Omental fat pad (tissue), 4 donors: ENCODE results near the gene SHROOM2. TPM values are rescaled to one million over a fixed set of nuclear protein-coding genes. Genes with fewer than 3 reads are reported as not detected.
A peak's percentile ranks its signal among the peaks of the same experiment; 100 is the strongest.

ENCODE experiments used
- ATAC-seq: fragments of 150-250 bp; one replicate; pipeline ENCODE4 v1.9.1; 2016; ENCODE audit warnings: mild to moderate bottlenecking, moderate library complexity; ENCODE audit not compliant: low FRiP score
- DNase-seq: peaks from one replicate; pipeline ENCODE4 v3.0.0-alpha.2; 2019; ENCODE audit warnings: low spot score
- CTCF ChIP-seq, 3 donors: fragments of 450-650 bp; IDR thresholded peaks; one replicate each; pipeline ENCODE4 v1.5.1; 2016 to 2017; ENCODE audit warnings: antibody characterized with exemption in 3 of 3, mild to moderate bottlenecking in 3 of 3, moderate library complexity in 2 of 3
- total RNA-seq, 4 donors: library from RNA; depleted of rRNA; stranded (reverse); fragments of >200 nt; gene quantifications; one replicate each; pipeline ENCODE4 v1.1.0, GENCODE V29; 2016

Gene SHROOM2
- total RNA-seq, 4 donors from 2014 or later = 0.88 to 2.4 (median 2.1) TPM

DNA sequence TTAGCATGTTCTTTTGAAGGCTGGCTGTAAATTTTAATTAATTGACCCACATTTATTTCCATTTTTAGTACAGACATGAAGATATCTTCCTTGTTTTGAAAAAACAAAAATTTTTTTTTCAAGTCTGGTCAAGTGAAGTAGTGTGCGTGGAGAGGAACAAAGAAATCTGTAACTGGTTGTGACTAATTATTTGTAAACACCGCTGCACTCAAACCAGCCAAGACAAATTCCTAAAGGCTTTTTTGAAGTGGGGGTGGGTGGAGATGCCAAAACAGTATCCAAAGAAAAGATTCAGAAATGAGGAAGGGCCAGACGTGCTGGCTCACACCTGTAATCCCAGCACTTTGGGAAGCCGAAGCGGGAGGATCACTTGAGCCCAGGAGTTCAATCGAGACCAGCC is 88.3 kb downstream of the SHROOM2 start:
- no peak for DNase-seq
- TF ChIP-seq CTCF (IDR thresholded peaks at IDR 0.05) = no peak
- no peak for ATAC-seq

DNA sequence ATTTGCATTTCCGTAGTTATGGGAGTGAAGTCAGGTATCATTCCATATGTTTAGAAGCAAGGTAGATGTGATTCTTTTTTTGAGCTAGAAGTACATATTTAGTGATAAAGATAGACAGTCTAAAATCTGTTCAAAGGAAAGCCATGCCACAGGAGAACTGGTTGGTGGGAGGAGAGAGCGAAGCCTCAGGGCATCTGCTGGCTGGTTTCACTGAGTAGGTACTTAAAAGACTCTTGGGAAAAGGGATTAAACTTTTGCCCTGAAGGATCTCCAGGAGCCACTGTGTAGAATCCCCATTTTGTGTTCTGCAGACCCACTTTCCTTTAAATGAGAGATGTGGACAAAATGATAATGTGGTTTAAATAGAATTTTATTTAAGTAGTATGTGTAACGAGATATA is 89.6 kb downstream of the SHROOM2 start:
- no peak for TF ChIP-seq CTCF (IDR thresholded peaks at IDR 0.05)
- no peak for DNase-seq

DNA sequence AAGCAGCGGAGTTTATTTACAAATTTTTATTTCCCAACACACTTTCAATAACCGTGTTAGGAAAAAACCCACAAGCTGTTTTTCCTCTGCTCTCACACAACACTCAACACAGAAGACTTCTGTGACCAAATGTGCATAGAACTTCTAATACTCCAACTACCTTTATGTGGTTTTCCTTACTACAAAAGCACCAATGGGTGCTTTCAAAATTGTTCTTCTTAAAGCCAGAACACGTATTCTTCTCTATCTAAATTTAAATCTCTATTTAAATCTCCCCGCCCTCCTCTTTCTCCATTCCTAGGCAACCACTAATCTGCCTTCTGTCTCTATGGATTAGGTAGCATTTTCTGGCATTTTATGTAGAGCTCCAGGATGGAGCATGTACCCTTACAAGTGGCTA is 90.0 kb downstream of the SHROOM2 start:
- no peak for ATAC-seq
- DNase-seq = no peak
- no peak for TF ChIP-seq CTCF (IDR thresholded peaks at IDR 0.05)

More for the DNA sequence above, 89.6 kb downstream of the SHROOM2 start:
- ATAC-seq = no peak

DNA sequence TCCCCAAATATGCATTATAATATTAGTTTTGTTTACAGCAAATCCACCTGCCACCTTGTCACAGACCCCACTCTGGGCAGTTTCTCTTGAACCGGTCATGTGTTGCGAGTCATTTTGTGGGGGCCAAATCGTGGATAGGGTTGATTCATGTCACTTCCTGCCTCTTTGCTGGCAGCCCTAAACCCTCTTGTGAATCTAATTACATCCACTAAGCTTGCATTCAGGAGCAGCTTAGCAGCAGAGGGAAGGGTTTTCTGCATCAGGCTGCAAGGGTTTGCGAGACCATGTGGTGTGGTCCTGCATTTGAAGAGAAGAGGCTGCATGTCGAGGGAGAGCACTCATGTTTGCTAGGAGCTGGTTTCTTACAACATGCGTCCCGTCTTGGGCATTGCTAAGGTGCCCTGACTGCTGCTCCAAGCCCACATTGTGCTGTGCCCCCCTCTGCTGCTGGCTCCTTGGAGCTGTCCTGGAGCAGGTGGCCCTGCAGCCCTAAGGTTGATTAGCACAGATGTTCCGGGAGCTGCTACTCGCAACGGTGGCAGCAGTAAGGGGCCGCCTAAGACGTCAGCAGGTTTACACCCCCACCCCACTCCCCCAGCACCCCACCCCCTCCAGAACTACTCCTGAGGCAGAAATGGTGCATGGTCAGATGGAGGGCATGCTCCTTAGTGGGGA is 92.1 kb downstream of the SHROOM2 start:
- TF ChIP-seq CTCF (IDR thresholded peaks at IDR 0.05) = no peak
- ATAC-seq (no peak), DNase-seq (no peak)

GRCh38 chrX:9880237-9880636 is 94.0 kb downstream of the SHROOM2 start:
- TF ChIP-seq CTCF (IDR thresholded peaks at IDR 0.05) = no peak
- DNase-seq (no peak), ATAC-seq (no peak)

- no peak for TF ChIP-seq CTCF (IDR thresholded peaks at IDR 0.05)
- ATAC-seq (no peak), DNase-seq (no peak)
Observed at GRCh38 chrX:9880870-9881269, 94.6 kb downstream of the SHROOM2 start.

DNA sequence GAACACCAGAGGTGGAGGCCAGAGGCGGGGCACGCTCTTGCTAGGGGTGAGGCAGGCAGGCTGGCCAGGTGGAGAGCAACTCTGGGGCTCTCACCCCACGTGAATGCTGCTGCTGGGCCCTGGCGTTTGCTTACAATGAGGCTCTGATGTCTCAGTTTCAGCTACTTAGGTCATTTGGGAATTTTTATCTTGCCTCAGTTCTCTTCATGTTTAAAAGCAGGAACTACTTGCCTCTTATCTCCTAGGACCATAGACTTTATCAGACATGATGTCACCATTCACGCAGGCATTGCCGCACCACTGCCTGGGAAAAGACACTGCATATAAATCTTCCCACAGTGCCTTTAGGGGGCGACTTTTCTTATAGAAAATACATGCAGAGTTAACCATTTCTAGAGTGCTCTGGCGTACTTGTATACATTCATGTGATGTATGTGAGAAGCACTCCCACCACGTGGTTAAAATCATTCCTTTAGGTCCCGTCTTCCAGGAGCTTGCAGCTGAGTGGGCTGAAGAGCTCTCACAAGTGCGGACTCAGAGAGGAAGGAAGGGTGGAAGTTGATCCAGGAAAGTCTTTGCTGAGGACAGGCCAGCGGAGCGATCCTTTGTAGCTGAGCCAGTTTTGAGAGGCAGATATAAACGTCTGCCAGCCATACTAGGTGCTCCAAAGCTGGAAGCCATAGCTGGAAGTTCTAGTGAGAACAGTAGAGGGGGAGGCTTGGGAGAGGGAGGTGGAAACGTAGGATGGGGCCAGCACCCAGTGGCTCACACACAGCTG is 96.6 kb downstream of the SHROOM2 start:
- DNase-seq (no peak), ATAC-seq (peak; percentile 24)
- no peak for TF ChIP-seq CTCF (IDR thresholded peaks at IDR 0.05)
